ENCODE data around the gene FBXO41. TPM values are rescaled to one million over a fixed set of nuclear protein-coding genes. Genes with fewer than 3 reads are reported as not detected.

The FBXO41 gene
- total RNA-seq, 1 experiment from 2014 or later = 6.5 TPM

GRCh38 chr2:73286134-73286655 lies 1.9 kb upstream of the FBXO41 start:
- H3K27ac ChIP-seq (ENCODE audit: low read length) = no peak overlapping the region
- ATAC-seq = no peak
- BruUV-seq (replicated peaks) = no TSS peak
- no peaks in the 10 kb centered on the region for H3K9me3 ChIP-seq (ENCODE audit: control insufficient read depth, insufficient read depth, low read depth, low read length)
- no peaks in the 10 kb centered on the region; the same call in 1 of the 2 replicates for H3K36me3 ChIP-seq (ENCODE audit: control insufficient read depth, insufficient read depth, low read length)
- DNase-seq (ENCODE audit: low read depth, low spot score) = no peak
- intact Hi-C loops (cut with micrococcal nuclease; ENCODE audit: unreplicated experiment) (no loop called here), in situ Hi-C loops (cut with HindIII; ENCODE audit: low pct_unique_long_range_greater_than_20kb, low sequenced_read_pairs) (no loop called here)
- ChIA-PET CTCF (no interaction called here), POLR2A (no interaction called here)
- no peak for TF ChIP-seq SIN3A (IDR thresholded peaks at IDR 0.05; ENCODE audit: borderline replicate concordance, insufficient read depth, low read depth, low read length)
- no peak for TF ChIP-seq REST (IDR thresholded peaks at IDR 0.05; ENCODE audit: insufficient read depth in 1 of 2, low read depth in 2 of 2, low read length in 1 of 2)
- no peak for TF ChIP-seq TCF7L2 (IDR thresholded peaks at IDR 0.05; ENCODE audit: low read depth, low read length)
- no peak for TF ChIP-seq CTCF (IDR thresholded peaks at IDR 0.05)
- TF ChIP-seq POLR2AphosphoS5 (IDR thresholded peaks at IDR 0.05; ENCODE audit: low read depth, low read length) = no peak
- H3K4me1 ChIP-seq (ENCODE audit: control insufficient read depth, insufficient read depth, low read length) = peaks cover 9% of the 10 kb centered on the region; the same call in 1 of the 2 replicates
- H3K27me3 ChIP-seq (ENCODE audit: control insufficient read depth, insufficient read depth, low read length) = peaks cover 10% of the 10 kb centered on the region
- no peak overlapping the region for H3K4me3 ChIP-seq (ENCODE audit: low read depth in 2 of 2, low read length in 2 of 2)

- CTCF ChIA-PET = interaction anchor here (0.6 kb wide), 1 partner anchor 331 kb away, joined by 3 read pairs; no protein-coding TSS in a partner anchor
- H3K36me3 ChIP-seq (ENCODE audit: control insufficient read depth, insufficient read depth, low read length) = no peaks in the 10 kb centered on the region; the same call in 1 of the 2 replicates
- H3K4me1 ChIP-seq (ENCODE audit: control insufficient read depth, insufficient read depth, low read length) = peaks cover 9% of the 10 kb centered on the region; the same call in 1 of the 2 replicates
- no peak for TF ChIP-seq REST (IDR thresholded peaks at IDR 0.05; ENCODE audit: insufficient read depth in 1 of 2, low read depth in 2 of 2, low read length in 1 of 2)
- no peak for TF ChIP-seq POLR2AphosphoS5 (IDR thresholded peaks at IDR 0.05; ENCODE audit: low read depth, low read length)
- no peak for TF ChIP-seq TCF7L2 (IDR thresholded peaks at IDR 0.05; ENCODE audit: low read depth, low read length)
- TF ChIP-seq CTCF (IDR thresholded peaks at IDR 0.05) = no peak
- no peak for TF ChIP-seq SIN3A (IDR thresholded peaks at IDR 0.05; ENCODE audit: borderline replicate concordance, insufficient read depth, low read depth, low read length)
- in situ Hi-C loops (cut with HindIII; ENCODE audit: low pct_unique_long_range_greater_than_20kb, low sequenced_read_pairs) (no loop called here), intact Hi-C loops (cut with micrococcal nuclease; ENCODE audit: unreplicated experiment) (no loop called here)
- peaks cover 2% of the 10 kb centered on the region; the same call in 1 of the 2 replicates for H3K27me3 ChIP-seq (ENCODE audit: control insufficient read depth, insufficient read depth, low read length)
- no peak overlapping the region for H3K27ac ChIP-seq (ENCODE audit: low read length)
- no peaks in the 10 kb centered on the region for H3K9me3 ChIP-seq (ENCODE audit: control insufficient read depth, insufficient read depth, low read depth, low read length)
- POLR2A ChIA-PET = no interaction called here
- BruUV-seq (replicated peaks) = no TSS peak
- no peak for ATAC-seq
- DNase-seq (ENCODE audit: low read depth, low spot score) = no peak
- peak overlapping the region; percentile 68 to 73; a peak in 3 of 4 replicates for H3K4me3 ChIP-seq (ENCODE audit: low read depth in 2 of 2, low read length in 2 of 2)
These were observed 971 bp upstream of the FBXO41 start for GRCh38 chr2:73285159-73285739.
